Globus pallidus (tissue), 1 donor: ENCODE results near the gene NUP133.
"Not testable (repeated sequence)": the region's sequence is repeated elsewhere in the genome, so short reads cannot be mapped to it uniquely, and the experiment has no call there.

Experiments
- DNase-seq: peaks from one replicate; pipeline ENCODE4 v3.0.0-alpha.2; 2015; ENCODE audit warnings: low spot score

The NUP133 gene

GRCh38 chr1:229412056-229412455 is 96.1 kb downstream of the NUP133 start:
- DNase-seq = no peak

- no peak for DNase-seq
These were observed 96.6 kb downstream of the NUP133 start for GRCh38 chr1:229411434-229412055.

- DNase-seq = peak; percentile 20
These were observed 97.3 kb downstream of the NUP133 start for GRCh38 chr1:229410692-229411433.

- no peak for DNase-seq
These were observed 97.8 kb downstream of the NUP133 start for GRCh38 chr1:229410370-229410691.

GRCh38 chr1:229409616-229410369 is 98.3 kb downstream of the NUP133 start:
- no peak for DNase-seq

- DNase-seq = no peak
These were observed 99.6 kb downstream of the NUP133 start for GRCh38 chr1:229408458-229409037.

GRCh38 chr1:229407206-229408026 is 100.7 kb downstream of the NUP133 start:
- DNase-seq = no peak

GRCh38 chr1:229406798-229407197 is 101.3 kb downstream of the NUP133 start:
- DNase-seq = no peak

GRCh38 chr1:229403573-229403972 is 104.6 kb downstream of the NUP133 start:
- no peak for DNase-seq

- no peak for DNase-seq
These were observed 105.1 kb downstream of the NUP133 start for GRCh38 chr1:229402993-229403392.

- not testable (repeated sequence) for DNase-seq
These were observed 105.8 kb downstream of the NUP133 start for GRCh38 chr1:229402329-229402728.

- DNase-seq = no peak
These were observed 110.4 kb downstream of the NUP133 start for GRCh38 chr1:229397762-229398161.

- no peak for DNase-seq
These were observed 111.4 kb downstream of the NUP133 start for GRCh38 chr1:229396585-229397206.

GRCh38 chr1:229394517-229394916 is 113.6 kb downstream of the NUP133 start:
- DNase-seq = not testable (repeated sequence)

GRCh38 chr1:229392936-229393335 is 115.2 kb downstream of the NUP133 start:
- no peak for DNase-seq
